Body of pancreas (tissue), 4 donors: ENCODE results near the gene PIEZO2. TPM values are rescaled to one million over a fixed set of nuclear protein-coding genes. Genes with fewer than 3 reads are reported as not detected.

ENCODE experiments used
- ATAC-seq: fragments of 150-250 bp; one replicate; pipeline ENCODE4 v1.9.1; 2016
- DNase-seq, 4 donors: peaks; one replicate each; pipeline ENCODE4 v3.0.0-alpha.2; 2019
- H3K27ac ChIP-seq, 4 donors: fragments of 200-600 bp; sonication (generic); 1 replicate in 3 of 4; 2 replicates in 1 of 4; pipeline versions ENCODE4 v1.5.1 to v1.6.1; 2016 to 2019; ENCODE audit warnings: mild to moderate bottlenecking in 1 of 4, mixed read lengths in 1 of 4, moderate library complexity in 1 of 4
- H3K27me3 ChIP-seq, 2 donors: fragments of 200-600 bp; sonication (generic); one replicate each; pipeline ENCODE4 v1.6.0; 2016; ENCODE audit warnings: mild to moderate bottlenecking in 1 of 2
- H3K36me3 ChIP-seq, 2 donors: fragments of 200-600 bp; sonication (generic); replicated peaks in 1 of 2; 2 replicates each; pipeline ENCODE4 v1.5.1; 2016; ENCODE audit warnings: low read depth in 2 of 2; ENCODE audit not compliant: insufficient read depth in 1 of 2
- H3K4me1 ChIP-seq: fragments of 200-600 bp; sonication (generic); one replicate; pipeline ENCODE4 v1.6.0; 2016
- H3K4me3 ChIP-seq, 2 donors: fragments of 200-600 bp; sonication (generic); 1 replicate in 1 of 2; 2 replicates in 1 of 2; pipeline ENCODE4 v1.5.1; 2016 to 2019
- H3K9me3 ChIP-seq, 3 donors: fragments of 200-600 bp; sonication (generic); 1 replicate in 2 of 3; 2 replicates in 1 of 3; pipeline ENCODE4 v1.5.1; 2016
- POLR2A ChIP-seq, 3 donors: fragments of 450-650 bp; IDR thresholded peaks; one replicate each; pipeline ENCODE4 v1.6.1; 2016; ENCODE audit warnings: antibody characterized with exemption in 3 of 3, mild to moderate bottlenecking in 2 of 3
- WGBS, 2 donors: methylation state at CpG; one replicate each; pipeline ENCODE4 v1.1.5; 2017; 5-methylcytosine and 5-hydroxymethylcytosine counted together
- intact Hi-C: fragments of 100-400 bp; cut with DNase I; formaldehyde crosslinking; loops from one replicate; pipeline ENCODE4 v1.15.1; 2023
- total RNA-seq, 2 donors: library from RNA; depleted of rRNA; stranded (reverse); fragments of >200 nt; gene quantifications; one replicate each; pipeline ENCODE4 v1.1.0, GENCODE V29; 2016
- TF ChIP-seq, protein P1 (sequence below), 7 experiments: fragments of 450-650 bp in 4 of 7; fragments of 200-600 bp in 3 of 7; sonication (generic) in 3 of 7; IDR thresholded peaks; one replicate each; pipeline ENCODE4 v1.5.1; 2016 to 2019; ENCODE audit warnings: antibody characterized with exemption in 7 of 7

The PIEZO2 gene
- total RNA-seq, 2 donors from 2014 or later = 0.33 to 40.7 TPM

DNA sequence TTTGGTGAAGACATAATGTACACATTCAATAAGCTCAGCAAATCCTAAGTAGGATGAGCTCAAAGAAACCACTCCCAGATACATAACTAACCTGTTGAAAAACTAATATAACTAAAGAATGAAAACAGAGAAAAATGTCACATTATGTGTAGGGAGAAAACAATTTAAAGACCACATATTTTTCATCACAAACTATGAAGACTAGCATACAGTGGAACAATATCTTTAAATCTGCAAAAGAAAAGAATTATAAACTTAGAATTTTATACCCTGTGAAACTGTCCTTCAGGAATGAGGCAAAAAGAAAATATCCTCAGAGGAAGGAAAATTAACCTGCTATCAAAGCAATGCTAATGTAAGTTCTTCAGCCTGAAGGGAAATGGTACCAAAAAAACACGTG is 151.5 kb downstream of the PIEZO2 start:
- no peak for ATAC-seq

DNA sequence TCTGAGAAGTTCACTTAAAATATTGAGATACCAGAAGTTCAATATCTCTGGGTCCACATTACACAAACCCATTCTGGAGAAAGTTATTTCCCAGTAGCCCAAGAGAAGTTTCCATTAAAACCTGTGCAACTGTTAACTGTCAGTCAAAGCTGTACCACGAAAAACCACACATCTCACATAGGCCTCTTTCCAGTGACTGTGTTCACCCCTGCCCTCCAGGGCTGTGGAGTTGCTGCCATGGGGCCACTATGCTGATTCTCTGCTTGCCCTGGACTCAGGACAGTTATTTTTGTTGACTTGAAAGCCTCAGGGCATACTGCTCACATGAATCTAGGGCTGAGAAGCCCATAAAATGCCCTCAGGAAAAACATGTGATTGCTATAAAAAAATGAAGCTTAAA is 153.8 kb downstream of the PIEZO2 start:
- Histone ChIP-seq H3K4me1 (no peaks in the 10 kb centered on the region), H3K27me3 (no peaks in the 10 kb centered on the region), H3K9me3 (peaks cover 0 to 6% (median 0%) of the 10 kb centered on the region in 3 donors), H3K36me3 (no peaks in the 10 kb centered on the region), H3K4me3 (no peak overlapping the region), H3K27ac (no peak overlapping the region)
- intact Hi-C loops = no loop called here
- 50 to 69% methylated on average over 1 of the region's 1 CpG for WGBS, 2 donors
- TF ChIP-seq POLR2A (IDR thresholded peaks at IDR 0.05) = no peak
- TF ChIP-seq, protein P1, sequence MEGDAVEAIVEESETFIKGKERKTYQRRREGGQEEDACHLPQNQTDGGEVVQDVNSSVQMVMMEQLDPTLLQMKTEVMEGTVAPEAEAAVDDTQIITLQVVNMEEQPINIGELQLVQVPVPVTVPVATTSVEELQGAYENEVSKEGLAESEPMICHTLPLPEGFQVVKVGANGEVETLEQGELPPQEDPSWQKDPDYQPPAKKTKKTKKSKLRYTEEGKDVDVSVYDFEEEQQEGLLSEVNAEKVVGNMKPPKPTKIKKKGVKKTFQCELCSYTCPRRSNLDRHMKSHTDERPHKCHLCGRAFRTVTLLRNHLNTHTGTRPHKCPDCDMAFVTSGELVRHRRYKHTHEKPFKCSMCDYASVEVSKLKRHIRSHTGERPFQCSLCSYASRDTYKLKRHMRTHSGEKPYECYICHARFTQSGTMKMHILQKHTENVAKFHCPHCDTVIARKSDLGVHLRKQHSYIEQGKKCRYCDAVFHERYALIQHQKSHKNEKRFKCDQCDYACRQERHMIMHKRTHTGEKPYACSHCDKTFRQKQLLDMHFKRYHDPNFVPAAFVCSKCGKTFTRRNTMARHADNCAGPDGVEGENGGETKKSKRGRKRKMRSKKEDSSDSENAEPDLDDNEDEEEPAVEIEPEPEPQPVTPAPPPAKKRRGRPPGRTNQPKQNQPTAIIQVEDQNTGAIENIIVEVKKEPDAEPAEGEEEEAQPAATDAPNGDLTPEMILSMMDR (IDR thresholded peaks at IDR 0.05) = no peak
- no peak for ATAC-seq
- DNase-seq = no peak

More for the DNA sequence above, 151.5 kb downstream of the PIEZO2 start:
- no peak overlapping the region for H3K27ac ChIP-seq
- intact Hi-C loops = no loop called here
- H3K9me3 ChIP-seq = no peaks in the 10 kb centered on the region
- no peak for TF ChIP-seq POLR2A (IDR thresholded peaks at IDR 0.05)
- TF ChIP-seq, protein P1 (IDR thresholded peaks at IDR 0.05) = no peak
- no peaks in the 10 kb centered on the region for H3K36me3 ChIP-seq
- WGBS, 2 donors = 59 to 62% methylated on average over 1 of the region's 1 CpG
- no peaks in the 10 kb centered on the region for H3K4me1 ChIP-seq
- no peak for DNase-seq
- H3K27me3 ChIP-seq = no peaks in the 10 kb centered on the region
- H3K4me3 ChIP-seq = no peak overlapping the region

DNA sequence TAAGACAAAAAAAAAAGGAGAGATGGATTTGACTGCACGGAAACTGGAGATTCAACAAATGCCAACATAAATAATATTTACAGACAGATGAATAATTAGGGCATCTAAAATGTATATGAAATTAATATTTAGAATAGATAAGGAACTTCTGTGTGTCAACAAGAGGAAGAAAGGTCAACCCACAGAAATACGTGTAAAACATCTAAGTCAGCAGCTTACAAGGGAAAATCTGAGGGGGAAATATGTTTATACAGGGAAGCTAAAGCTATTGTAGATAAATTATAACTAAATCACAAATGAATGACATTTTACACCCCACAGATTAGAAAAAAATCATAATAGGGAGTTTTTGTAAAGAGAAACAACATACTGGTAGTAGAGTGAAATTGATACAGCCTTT is 159.9 kb downstream of the PIEZO2 start:
- no peaks in the 10 kb centered on the region for H3K36me3 ChIP-seq
- WGBS, 2 donors = 44 to 45% methylated on average over 2 of the region's 2 CpGs
- H3K27ac ChIP-seq = no peak overlapping the region
- intact Hi-C loops = no loop called here
- TF ChIP-seq, protein P1 (IDR thresholded peaks at IDR 0.05) = no peak
- TF ChIP-seq POLR2A (IDR thresholded peaks at IDR 0.05) = no peak
- H3K4me1 ChIP-seq = no peaks in the 10 kb centered on the region
- no peak overlapping the region for H3K4me3 ChIP-seq
- H3K27me3 ChIP-seq = no peaks in the 10 kb centered on the region
- DNase-seq (no peak), ATAC-seq (no peak)
- peaks cover 0 to 11% (median 0%) of the 10 kb centered on the region in 3 donors for H3K9me3 ChIP-seq

DNA sequence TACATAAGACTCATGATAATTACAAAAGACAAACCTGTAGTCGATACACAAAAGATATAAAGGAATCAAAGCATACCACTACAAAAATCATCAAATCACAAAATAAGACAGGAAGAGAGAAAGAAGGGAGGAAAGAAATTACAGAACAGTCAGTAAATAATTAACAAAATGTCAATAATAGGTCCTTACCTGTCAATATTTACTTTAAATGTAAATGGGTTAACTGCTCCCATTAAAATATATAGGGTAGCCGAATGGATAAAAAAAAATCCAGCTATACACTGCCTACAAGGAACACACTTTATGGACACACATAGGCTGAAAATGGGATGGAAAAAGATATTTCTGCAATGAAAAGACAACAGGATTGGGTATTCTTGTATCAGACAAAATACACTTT is 163.7 kb downstream of the PIEZO2 start:
- intact Hi-C loops = no loop called here
- DNase-seq (no peak), ATAC-seq (no peak)
- Histone ChIP-seq H3K9me3 (peaks cover 0 to 10% (median 0%) of the 10 kb centered on the region in 3 donors), H3K27me3 (no peaks in the 10 kb centered on the region), H3K27ac (no peak overlapping the region), H3K4me3 (no peak overlapping the region), H3K36me3 (no peaks in the 10 kb centered on the region), H3K4me1 (no peaks in the 10 kb centered on the region)
- 30 to 54% methylated on average over 2 of the region's 2 CpGs for WGBS, 2 donors
- TF ChIP-seq, protein P1 (IDR thresholded peaks at IDR 0.05) = no peak
- TF ChIP-seq POLR2A (IDR thresholded peaks at IDR 0.05) = no peak

DNA sequence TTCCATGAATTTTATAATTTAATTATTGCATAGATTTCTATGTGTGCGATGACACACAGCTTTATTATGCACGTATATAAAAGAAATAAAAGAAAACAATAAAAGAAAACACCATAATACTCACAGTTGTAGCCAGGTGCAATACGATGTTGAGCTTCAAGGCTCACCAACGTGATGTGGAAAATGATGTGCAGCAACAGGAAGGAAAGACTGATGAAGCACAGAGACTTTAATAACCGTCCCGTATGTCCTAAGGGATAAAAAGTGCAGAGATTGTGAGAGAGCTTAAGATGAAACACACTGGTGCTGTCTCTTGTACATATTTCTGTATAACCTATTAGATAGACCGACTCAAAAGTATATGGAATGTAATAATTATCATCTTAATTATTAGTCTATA is 170.0 kb downstream of the PIEZO2 start:
- Histone ChIP-seq H3K4me3 (no peak overlapping the region), H3K36me3 (no peaks in the 10 kb centered on the region), H3K27ac (no peak overlapping the region), H3K4me1 (no peaks in the 10 kb centered on the region), H3K27me3 (no peaks in the 10 kb centered on the region), H3K9me3 (peaks cover 0 to 6% (median 0%) of the 10 kb centered on the region in 3 donors)
- DNase-seq = no peak
- no peak for ATAC-seq
- intact Hi-C loops = no loop called here
- no peak for TF ChIP-seq POLR2A (IDR thresholded peaks at IDR 0.05)
- TF ChIP-seq, protein P1 (IDR thresholded peaks at IDR 0.05) = no peak
- 70 to 79% methylated on average over 7 of the region's 7 CpGs for WGBS, 2 donors
